ENCODE measurements around the gene MUS81.

The MUS81 gene

DNA sequence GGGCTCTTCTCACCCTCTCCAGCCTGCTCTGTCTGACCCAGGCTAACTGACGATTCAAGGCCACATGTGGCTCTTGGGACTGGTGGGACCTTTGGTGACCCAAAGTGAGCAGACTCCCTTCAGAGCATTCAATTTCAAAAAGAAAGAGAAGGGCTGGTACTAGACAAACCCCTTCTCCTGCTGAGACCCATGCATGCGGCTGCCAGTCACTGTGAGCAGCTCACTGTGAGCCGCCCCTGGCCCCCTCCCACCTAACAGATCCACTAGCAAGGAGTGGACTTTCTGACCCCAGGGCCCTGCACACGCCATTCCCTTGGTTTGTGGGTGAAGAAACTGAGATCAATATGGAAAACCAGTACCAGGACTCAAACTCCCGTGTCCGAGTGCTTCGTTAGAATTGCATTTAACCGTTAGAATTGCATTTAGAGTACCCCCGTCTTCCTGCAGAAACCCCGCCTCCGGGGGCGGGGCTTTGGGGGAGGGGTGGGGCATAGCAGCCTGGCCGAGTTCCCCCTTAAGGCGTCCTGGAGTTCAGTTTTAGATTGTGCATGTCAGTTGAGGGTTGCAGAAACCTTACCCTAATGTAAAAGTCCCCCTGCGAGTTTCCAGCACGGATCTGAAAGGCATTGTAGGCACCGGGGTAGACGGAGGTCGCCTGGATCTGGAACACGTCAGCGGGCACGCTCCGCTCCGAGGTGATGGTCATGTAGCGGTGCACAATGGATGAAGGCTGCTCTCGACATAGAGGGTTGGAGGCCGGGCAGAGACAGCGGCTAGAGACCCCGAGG, 7.2 kb downstream of the MUS81 start:
- TF ChIP-seq ZNF274 (IDR thresholded peaks at IDR 0.05; ENCODE audit: low read depth, low read length), result no peak
- no peak for TF ChIP-seq SUZ12 (IDR thresholded peaks at IDR 0.05; ENCODE audit: extremely low read depth, insufficient read depth, insufficient read length)
- no peak for TF ChIP-seq YY1 (IDR thresholded peaks at IDR 0.05; ENCODE audit: insufficient read depth, insufficient read length)
- H3K36me3 ChIP-seq (ENCODE audit: insufficient read depth, insufficient read length, low read length), result peaks cover 86% of the 10 kb centered on the region
- H3K9ac ChIP-seq (ENCODE audit: insufficient read length, low read depth), result peak overlapping the region; percentile 24

DNA sequence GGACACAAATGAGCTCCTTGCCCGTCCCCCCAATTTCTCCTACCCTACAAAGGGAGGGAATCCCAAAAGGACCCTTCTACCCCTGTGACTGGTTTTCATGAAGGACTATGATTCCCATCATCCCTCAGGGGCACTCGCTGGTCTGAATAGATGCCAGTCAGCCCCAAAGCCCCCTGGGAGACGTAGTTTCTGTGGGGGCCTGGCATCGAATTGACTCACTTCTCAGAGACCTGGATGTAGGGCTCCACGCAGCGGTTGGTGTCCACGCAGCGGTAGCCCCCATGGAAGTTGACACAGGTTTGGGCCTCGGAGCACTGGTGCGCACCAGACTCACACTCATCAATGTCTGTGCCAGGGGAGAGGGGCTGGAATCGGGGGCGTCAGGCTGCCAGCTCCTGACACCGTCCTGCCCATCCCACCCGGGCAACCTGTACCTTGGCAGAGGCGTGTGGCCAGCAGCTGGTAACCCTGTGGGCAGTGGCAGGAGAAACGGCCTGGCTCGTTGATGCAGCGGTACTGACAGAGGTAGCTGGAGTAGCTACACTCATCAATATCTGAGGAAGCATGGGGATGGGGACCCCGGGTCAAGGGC, 7.9 kb downstream of the MUS81 start:
- no peak overlapping the region for H3K9ac ChIP-seq (ENCODE audit: insufficient read length, low read depth)
- H3K4me1 ChIP-seq (ENCODE audit: insufficient read depth, insufficient read length), result peaks cover 32% of the 10 kb centered on the region
- no peaks in the 10 kb centered on the region for H3K9me3 ChIP-seq (ENCODE audit: insufficient read depth, low read length)
- H3K4me3 ChIP-seq (ENCODE audit: insufficient read length, low read depth), result no peak overlapping the region
- no peaks in the 10 kb centered on the region for H3K27me3 ChIP-seq (ENCODE audit: insufficient read depth, insufficient read length)
- H3K36me3 ChIP-seq (ENCODE audit: insufficient read depth, insufficient read length, low read length), result peaks cover 79% of the 10 kb centered on the region
- no peak for DNase-seq (ENCODE audit: low read depth, low spot score)
- TF ChIP-seq YY1 (IDR thresholded peaks at IDR 0.05; ENCODE audit: insufficient read depth, insufficient read length), result no peak
- TF ChIP-seq SUZ12 (IDR thresholded peaks at IDR 0.05; ENCODE audit: extremely low read depth, insufficient read depth, insufficient read length), result no peak
- TF ChIP-seq ZNF274 (IDR thresholded peaks at IDR 0.05; ENCODE audit: low read depth, low read length), result no peak

More for the DNA sequence above, 7.2 kb downstream of the MUS81 start:
- Histone ChIP-seq H3K9me3 (ENCODE audit: insufficient read depth, low read length) (no peaks in the 10 kb centered on the region), H3K27me3 (ENCODE audit: insufficient read depth, insufficient read length) (no peaks in the 10 kb centered on the region), H3K4me3 (ENCODE audit: insufficient read length, low read depth) (no peak overlapping the region), H3K4me1 (ENCODE audit: insufficient read depth, insufficient read length) (peaks cover 36% of the 10 kb centered on the region)
- no peak for DNase-seq (ENCODE audit: low read depth, low spot score)

DNA sequence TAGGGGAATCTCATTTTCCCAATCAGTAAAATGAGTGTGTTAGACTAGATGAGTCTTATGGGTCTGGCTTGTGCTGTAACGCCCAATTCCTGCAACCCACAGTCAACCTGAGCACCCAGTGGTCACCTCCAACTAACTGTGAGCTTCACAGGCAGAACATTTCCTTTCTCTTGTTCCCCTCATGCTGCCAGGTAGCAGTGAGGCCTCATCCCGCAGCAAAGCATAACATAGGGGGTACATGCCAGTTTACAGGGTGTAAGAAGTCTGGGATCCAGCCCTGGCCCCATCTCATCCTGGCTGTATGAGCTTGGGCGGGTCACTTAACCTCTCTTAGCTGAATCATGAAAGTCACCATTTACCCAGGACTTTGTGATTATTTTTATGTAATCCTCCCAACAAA, 8.7 kb downstream of the MUS81 start:
- H3K4me1 ChIP-seq (ENCODE audit: insufficient read depth, insufficient read length), result peaks cover 27% of the 10 kb centered on the region
- no peak overlapping the region for H3K9ac ChIP-seq (ENCODE audit: insufficient read length, low read depth)
- peaks cover 71% of the 10 kb centered on the region for H3K36me3 ChIP-seq (ENCODE audit: insufficient read depth, insufficient read length, low read length)

DNA sequence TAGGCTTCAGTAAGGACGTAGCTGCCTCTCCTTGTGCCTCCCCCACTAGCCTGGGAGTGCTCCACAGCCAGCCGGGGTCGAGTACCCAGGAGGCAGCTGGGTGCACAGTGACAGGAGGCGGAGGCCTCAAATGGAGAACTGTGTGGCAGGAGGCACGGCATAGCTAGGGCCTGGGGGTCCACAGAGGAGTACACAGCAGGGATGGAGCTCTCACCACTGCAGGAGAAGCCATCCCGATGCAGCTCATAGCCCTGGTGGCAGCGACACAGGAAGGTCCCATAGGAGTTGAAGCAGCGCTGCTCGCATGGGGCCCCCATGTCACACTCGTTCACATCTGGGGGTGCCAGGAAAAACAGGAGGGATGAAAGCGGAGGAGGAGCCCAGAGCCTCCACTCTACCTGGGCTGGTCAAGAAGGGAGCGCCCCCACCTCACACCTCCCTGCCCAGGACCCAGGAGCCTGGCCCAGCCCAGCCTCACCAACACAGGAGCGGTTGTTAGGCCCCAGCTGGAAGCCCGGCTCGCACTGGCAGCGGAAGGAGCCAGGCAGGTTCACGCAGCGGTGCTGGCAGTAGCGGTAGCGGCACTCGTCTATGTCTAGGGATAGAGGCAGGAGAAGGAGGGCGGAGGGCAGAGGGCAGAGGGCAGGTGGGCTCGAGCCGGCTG, 9.5 kb downstream of the MUS81 start:
- Histone ChIP-seq H3K4me1 (ENCODE audit: insufficient read depth, insufficient read length) (peaks cover 27% of the 10 kb centered on the region), H3K4me3 (ENCODE audit: insufficient read length, low read depth) (no peak overlapping the region), H3K27me3 (ENCODE audit: insufficient read depth, insufficient read length) (no peaks in the 10 kb centered on the region), H3K36me3 (ENCODE audit: insufficient read depth, insufficient read length, low read length) (peaks cover 63% of the 10 kb centered on the region), H3K9me3 (ENCODE audit: insufficient read depth, low read length) (no peaks in the 10 kb centered on the region), H3K9ac (ENCODE audit: insufficient read length, low read depth) (peak overlapping the region; percentile 17)
- no peak for DNase-seq (ENCODE audit: low read depth, low spot score)
- TF ChIP-seq YY1 (IDR thresholded peaks at IDR 0.05; ENCODE audit: insufficient read depth, insufficient read length), result no peak

More for the DNA sequence above, 8.7 kb downstream of the MUS81 start:
- H3K27me3 ChIP-seq (ENCODE audit: insufficient read depth, insufficient read length), result no peaks in the 10 kb centered on the region
- H3K9me3 ChIP-seq (ENCODE audit: insufficient read depth, low read length), result no peaks in the 10 kb centered on the region
- H3K4me3 ChIP-seq (ENCODE audit: insufficient read length, low read depth), result no peak overlapping the region
- no peak for DNase-seq (ENCODE audit: low read depth, low spot score)
- TF ChIP-seq YY1 (IDR thresholded peaks at IDR 0.05; ENCODE audit: insufficient read depth, insufficient read length), result no peak
- TF ChIP-seq SUZ12 (IDR thresholded peaks at IDR 0.05; ENCODE audit: extremely low read depth, insufficient read depth, insufficient read length), result no peak
- TF ChIP-seq ZNF274 (IDR thresholded peaks at IDR 0.05; ENCODE audit: low read depth, low read length), result no peak

DNA sequence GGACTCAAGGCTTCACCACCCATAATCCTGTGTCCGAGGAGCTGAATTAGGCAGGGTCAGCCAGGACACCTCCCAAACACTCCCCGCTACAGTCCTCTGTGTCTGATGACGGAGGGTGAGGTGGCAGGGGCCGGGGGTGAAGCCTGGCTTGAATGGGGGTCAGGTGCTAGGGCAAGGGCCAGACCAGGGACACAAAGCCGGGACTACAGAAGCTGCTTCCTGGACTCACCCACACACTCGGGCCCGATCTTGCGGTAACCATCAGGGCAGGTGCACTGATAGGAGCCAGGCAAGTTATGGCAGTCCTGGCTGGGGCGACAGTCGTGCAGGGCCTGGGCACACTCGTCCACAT, 10.1 kb downstream of the MUS81 start:
- no peak for DNase-seq (ENCODE audit: low read depth, low spot score)
- TF ChIP-seq YY1 (IDR thresholded peaks at IDR 0.05; ENCODE audit: insufficient read depth, insufficient read length) (no peak), SUZ12 (IDR thresholded peaks at IDR 0.05; ENCODE audit: extremely low read depth, insufficient read depth, insufficient read length) (no peak), ZNF274 (IDR thresholded peaks at IDR 0.05; ENCODE audit: low read depth, low read length) (no peak)
- no peaks in the 10 kb centered on the region for H3K27me3 ChIP-seq (ENCODE audit: insufficient read depth, insufficient read length)
- H3K9ac ChIP-seq (ENCODE audit: insufficient read length, low read depth), result no peak overlapping the region
- H3K36me3 ChIP-seq (ENCODE audit: insufficient read depth, insufficient read length, low read length), result peaks cover 58% of the 10 kb centered on the region
- H3K4me3 ChIP-seq (ENCODE audit: insufficient read length, low read depth), result no peak overlapping the region
- peaks cover 27% of the 10 kb centered on the region for H3K4me1 ChIP-seq (ENCODE audit: insufficient read depth, insufficient read length)
- H3K9me3 ChIP-seq (ENCODE audit: insufficient read depth, low read length), result no peaks in the 10 kb centered on the region

DNA sequence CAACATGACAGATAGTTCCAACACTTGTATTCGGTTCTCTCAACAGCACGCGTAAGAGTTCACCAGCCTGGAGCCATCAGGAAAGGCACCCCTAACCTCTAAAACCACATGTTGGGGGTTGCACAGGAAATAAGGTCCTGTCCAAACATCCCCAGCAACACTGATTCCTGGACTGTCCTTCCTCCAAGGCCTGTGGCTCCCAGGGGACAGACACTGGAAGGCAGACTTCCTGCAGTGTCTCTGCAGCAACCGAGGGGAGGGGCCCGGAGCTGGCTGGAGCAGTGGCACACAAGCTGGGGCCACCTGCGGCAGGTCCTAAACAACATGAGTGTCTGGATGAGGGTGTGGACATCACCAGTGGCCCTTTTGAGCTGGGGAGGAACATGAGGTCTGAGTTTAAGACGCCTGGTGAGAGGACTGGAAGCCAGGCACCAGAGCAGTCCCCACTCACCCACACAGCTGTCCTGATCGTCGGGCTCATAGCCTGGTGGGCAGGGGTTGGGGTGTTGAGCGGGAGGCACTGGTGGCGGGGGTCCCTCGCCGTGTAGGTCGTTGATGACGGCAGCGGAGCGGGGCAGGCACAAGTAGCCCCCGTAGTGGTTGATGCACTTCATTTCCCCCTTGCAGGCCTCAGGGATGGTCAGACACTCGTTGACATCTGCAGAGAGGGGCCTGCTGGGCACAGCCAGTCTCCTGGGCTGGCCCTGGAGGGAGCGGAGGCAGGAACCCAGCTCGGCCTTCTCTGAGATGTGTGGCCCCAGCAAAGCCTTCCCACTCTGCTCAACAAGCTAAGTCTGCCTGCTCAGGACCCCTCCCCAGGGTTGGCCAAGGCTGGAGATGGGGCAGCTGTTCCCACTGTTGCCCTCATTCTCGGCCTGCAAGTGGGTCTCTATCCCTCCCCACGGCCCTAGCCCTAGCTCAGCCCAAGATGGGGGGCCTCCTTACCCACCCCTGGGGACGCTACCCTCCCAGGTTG, 10.8 kb downstream of the MUS81 start:
- H3K36me3 ChIP-seq (ENCODE audit: insufficient read depth, insufficient read length, low read length), result peaks cover 51% of the 10 kb centered on the region
- peak overlapping the region; percentile 64 for H3K4me3 ChIP-seq (ENCODE audit: insufficient read length, low read depth)
- H3K9ac ChIP-seq (ENCODE audit: insufficient read length, low read depth), result peak overlapping the region; percentile 68
- H3K4me1 ChIP-seq (ENCODE audit: insufficient read depth, insufficient read length), result peaks cover 27% of the 10 kb centered on the region
- H3K9me3 ChIP-seq (ENCODE audit: insufficient read depth, low read length), result no peaks in the 10 kb centered on the region
- no peak for TF ChIP-seq ZNF274 (IDR thresholded peaks at IDR 0.05; ENCODE audit: low read depth, low read length)
- TF ChIP-seq YY1 (IDR thresholded peaks at IDR 0.05; ENCODE audit: insufficient read depth, insufficient read length), result no peak
- TF ChIP-seq SUZ12 (IDR thresholded peaks at IDR 0.05; ENCODE audit: extremely low read depth, insufficient read depth, insufficient read length), result no peak
- H3K27me3 ChIP-seq (ENCODE audit: insufficient read depth, insufficient read length), result no peaks in the 10 kb centered on the region
- DNase-seq (ENCODE audit: low read depth, low spot score), result no peak

Measured in NT2/D1 (cell line).